GM19238 (cell line): ENCODE results near the gene MOGAT2.

ENCODE experiments used
- DNase-seq: peaks from one replicate; pipeline ENCODE4 v3.0.0; 2011; ENCODE audit warnings: low spot score; ENCODE audit not compliant: insufficient read length

MOGAT2 gene

DNA sequence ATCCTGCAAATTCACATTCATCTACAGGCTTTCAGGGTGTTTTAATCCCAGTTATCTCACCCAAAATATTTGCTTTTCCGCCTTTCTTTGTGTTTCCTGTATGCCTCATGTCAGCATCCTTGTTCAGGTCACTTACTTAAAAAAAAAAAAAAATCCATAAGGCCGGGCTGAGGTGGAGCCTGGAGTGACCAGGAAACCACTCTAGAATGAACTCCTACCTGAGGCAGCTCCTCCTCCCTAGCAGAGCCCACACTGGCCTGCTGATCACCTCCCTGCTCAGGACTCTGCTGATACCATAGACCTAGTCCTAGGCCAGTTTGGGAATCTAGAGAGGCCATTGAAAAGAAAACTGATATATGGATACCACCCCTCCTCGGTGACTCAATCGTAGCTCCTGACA, 42.2 kb downstream of the MOGAT2 start:
- no peak for DNase-seq

GRCh38 chr11:75760243-75760642, 42.6 kb downstream of the MOGAT2 start:
- no peak for DNase-seq

- no peak for DNase-seq
Measured at GRCh38 chr11:75760710-75761493, 43.3 kb downstream of the MOGAT2 start.

DNA sequence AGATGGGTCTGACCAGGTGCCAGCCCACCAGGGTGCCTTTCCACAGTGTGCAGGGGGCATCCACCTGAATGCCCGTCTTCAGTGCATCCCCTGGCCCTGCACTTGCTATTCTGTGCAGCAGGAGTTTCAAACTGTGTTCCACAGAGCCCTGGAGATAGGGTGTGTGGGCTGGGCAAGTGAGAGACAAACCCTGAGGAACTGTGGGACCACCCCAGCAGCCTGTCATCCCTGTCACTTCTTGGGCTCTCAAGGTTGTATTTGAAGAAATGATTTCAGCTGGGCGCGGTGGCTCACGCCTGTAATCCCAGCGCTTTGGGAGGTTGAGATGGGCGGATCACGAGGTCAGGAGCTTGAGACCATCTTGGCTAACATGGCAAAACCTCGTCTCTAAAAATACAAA, 44.5 kb downstream of the MOGAT2 start:
- DNase-seq: no peak

GRCh38 chr11:75762885-75763284, 45.2 kb downstream of the MOGAT2 start:
- no peak for DNase-seq

DNA sequence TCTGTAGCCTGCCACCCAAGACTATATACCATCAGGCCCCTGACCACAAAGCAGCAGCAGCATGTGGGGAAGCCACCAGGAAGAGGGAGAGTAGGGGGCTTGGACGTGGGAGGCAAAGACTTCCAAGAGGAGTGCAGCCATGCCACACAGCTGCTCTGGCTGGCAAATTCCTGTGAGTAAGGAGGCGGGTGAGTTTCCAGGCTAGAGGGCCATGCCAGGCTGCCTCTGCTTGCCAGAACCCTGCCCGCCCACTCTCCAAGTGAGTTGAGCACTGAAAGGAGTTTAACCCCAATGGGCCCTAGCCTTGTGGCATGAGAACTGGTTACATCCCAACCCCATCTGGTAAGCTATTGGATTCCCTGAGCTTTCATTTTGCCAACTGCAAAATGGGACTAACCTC, 46.2 kb downstream of the MOGAT2 start:
- no peak for DNase-seq

DNA sequence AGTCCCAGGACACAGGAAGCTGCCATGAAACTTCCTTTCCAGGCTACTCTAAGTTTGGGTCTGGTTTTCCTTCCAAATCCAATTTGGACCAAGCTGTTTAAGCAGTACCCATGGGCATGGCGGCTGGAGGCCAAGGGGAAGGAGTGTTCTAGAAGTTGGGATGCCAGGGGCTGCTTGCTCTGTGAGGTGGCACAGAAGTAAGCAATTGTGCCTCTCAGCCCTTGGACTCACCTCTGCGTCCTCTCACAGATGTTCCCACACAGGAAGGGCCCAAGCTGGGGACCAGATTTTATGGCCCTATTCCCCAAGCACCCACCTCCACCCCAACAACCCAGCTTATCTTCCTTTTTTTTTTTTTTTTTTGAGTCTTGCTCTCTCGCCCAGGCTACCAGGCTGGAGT, 47.5 kb downstream of the MOGAT2 start:
- DNase-seq: no peak

- no peak for DNase-seq
Measured at GRCh38 chr11:75766443-75767227, 49.0 kb downstream of the MOGAT2 start.

GRCh38 chr11:75767228-75767572, 49.6 kb downstream of the MOGAT2 start:
- DNase-seq: no peak

GRCh38 chr11:75767793-75768111, 50.1 kb downstream of the MOGAT2 start:
- DNase-seq: no peak

- peak; percentile 83 for DNase-seq
Measured at GRCh38 chr11:75768112-75768908, 50.7 kb downstream of the MOGAT2 start, which contains the start of gene DGAT2. Gene DGAT2 (plus strand): TSS chr11:75768778. CDS start chr11:75768992, 214 bp downstream.

GRCh38 chr11:75768909-75769771, 51.5 kb downstream of the MOGAT2 start:
- DNase-seq: no peak

- no peak for DNase-seq
Measured at GRCh38 chr11:75770102-75770501, 52.5 kb downstream of the MOGAT2 start.

DNA sequence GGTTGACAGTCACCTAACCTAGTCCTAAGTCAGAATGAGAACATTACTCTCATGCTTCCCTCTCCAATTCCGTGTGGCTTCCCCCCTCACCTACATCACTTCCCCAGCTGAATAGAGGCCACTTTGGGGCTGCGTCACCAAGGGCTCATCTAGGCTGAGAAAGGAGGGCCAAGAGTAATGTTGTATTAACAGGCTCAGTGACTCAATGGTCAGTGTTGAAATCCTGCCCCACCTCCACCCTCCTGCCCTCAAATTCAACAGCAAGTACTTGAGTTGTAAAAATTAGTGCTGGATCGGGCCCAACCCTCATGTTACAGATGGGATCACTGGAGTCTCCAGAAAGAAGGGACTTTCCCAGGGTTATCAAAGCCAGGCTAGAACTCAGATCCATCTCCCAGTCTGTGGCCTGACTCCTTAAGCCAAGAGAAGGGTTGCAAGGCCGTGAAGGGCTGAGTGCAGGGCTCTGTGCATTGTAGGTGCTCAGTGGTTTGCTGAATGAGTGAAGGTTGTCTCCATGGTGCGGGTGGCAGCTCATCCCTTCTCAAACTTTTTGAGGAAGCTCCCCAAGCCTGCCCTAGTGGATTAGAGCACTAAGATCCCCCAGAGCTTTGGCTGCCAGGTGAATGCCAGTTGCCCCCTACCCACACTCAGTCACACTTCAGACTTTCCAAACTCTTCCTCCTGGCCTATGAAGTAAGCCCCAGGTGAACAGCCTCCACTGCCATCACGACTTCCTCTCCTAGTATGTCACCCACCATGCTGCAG, 54.2 kb downstream of the MOGAT2 start:
- no peak for DNase-seq

- DNase-seq: peak; percentile 87
Measured at GRCh38 chr11:75773595-75774353, 56.1 kb downstream of the MOGAT2 start.

DNA sequence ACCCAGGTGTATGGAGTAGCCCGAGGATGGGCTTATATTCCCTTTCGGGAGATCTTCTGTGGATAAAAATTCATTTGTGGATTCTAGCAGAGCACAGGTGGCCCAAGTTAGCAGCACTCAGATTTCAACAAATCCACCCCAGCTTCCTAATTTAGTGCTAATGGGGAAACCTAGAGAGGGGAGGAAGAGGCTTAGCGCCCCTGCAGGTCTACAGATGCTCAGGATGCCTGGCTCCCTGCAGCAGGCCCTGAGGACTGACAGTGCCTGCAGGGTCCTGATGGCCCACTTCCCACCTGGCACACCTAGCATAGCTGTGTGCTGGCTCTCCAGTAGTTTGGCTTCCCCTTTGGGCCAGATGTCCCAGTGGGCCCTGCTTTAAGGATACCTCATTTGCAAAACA, 57.4 kb downstream of the MOGAT2 start:
- no peak for DNase-seq

GRCh38 chr11:75776546-75776945, 58.9 kb downstream of the MOGAT2 start:
- no peak for DNase-seq

- DNase-seq: no peak
Measured at GRCh38 chr11:75777461-75778110, 59.9 kb downstream of the MOGAT2 start.

DNA sequence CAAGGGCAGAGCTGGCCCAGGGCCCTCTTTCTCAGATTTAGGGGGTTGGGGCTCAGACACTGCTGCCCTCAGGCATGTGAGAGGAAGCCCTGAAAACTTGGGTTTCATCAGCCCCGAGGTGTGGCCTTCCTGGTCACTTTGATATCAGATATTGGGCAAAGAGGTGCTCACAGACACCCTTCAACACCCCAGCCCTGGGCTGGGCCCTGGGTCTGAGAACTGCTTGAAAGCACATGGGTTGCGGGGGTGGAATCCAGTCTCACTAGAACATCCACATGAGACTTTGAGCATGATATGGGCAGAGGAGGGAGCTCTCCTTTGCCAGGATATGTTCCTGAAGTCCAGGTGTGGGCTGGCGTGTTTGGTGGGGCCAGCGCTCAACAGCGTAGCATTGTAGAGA, 61.3 kb downstream of the MOGAT2 start:
- no peak for DNase-seq
